OCI-LY3 (cell line): Measurements from ENCODE around the gene MEN1.

Experiments used
- H2AFZ ChIP-seq: fragments of 200-600, 300-600 bp; shearing (Covaris generic); 2 replicates; pipeline ENCODE4 v1.6.0; 2014; ENCODE audit warnings: antibody characterized with exemption, low read depth, low read length
- H3K27ac ChIP-seq: fragments of 200-600, 300-600 bp; sonication (generic); 2 replicates; pipeline ENCODE4 v1.5.1; 2014; ENCODE audit warnings: mild to moderate bottlenecking, low read length, moderate library complexity, mixed read lengths
- H3K27me3 ChIP-seq: fragments of 200-600, 300-600 bp; sonication (generic); 2 replicates; pipeline ENCODE4 v1.6.1; 2014; ENCODE audit warnings: low read depth, low read length, mixed read lengths
- H3K36me3 ChIP-seq: fragments of 200-600, 300-600 bp; sonication (generic); replicated peaks from 2 replicates; pipeline ENCODE3; 2014; ENCODE audit warnings: low read depth, low read length, mixed read lengths
- H3K4me1 ChIP-seq: fragments of 300-600, 200-600 bp; sonication (generic); 2 replicates; pipeline ENCODE4 v1.6.1; 2014; ENCODE audit warnings: low read length, mixed read lengths
- H3K4me2 ChIP-seq: fragments of 200-600, 300-600 bp; sonication (generic); 2 replicates; pipeline ENCODE4 v1.6.1; 2014; ENCODE audit warnings: low read length, mixed read lengths
- H3K4me3 ChIP-seq: fragments of 300-600, 200-600 bp; sonication (generic); 2 replicates; pipeline ENCODE4 v1.5.1; 2014; ENCODE audit warnings: antibody characterized with exemption, mild to moderate bottlenecking, low read length, moderate library complexity
- H3K79me2 ChIP-seq: fragments of 300-600, 200-600 bp; shearing (Covaris generic); 2 replicates; pipeline ENCODE4 v1.6.1; 2014; ENCODE audit warnings: mild to moderate bottlenecking, low read length, mixed read lengths
- H3K9ac ChIP-seq: fragments of 300-600, 200-600 bp; shearing (Covaris generic); 2 replicates; pipeline ENCODE4 v1.6.0; 2014; ENCODE audit warnings: mild to moderate bottlenecking, low read length, moderate library complexity
- H3K9me3 ChIP-seq: fragments of 200-600, 300-600 bp; shearing (Covaris generic); 2 replicates; pipeline ENCODE4 v1.6.1; 2014; ENCODE audit warnings: low read length, mixed read lengths; ENCODE audit not compliant: insufficient read depth
- H4K20me1 ChIP-seq: fragments of 200-600, 300-600 bp; sonication (generic); 2 replicates; pipeline ENCODE4 v1.6.1; 2016; ENCODE audit warnings: low read length, mixed read lengths; ENCODE audit not compliant: insufficient read depth
- CTCF ChIP-seq: fragments of 200-600, 300-600 bp; sonication (generic); IDR thresholded peaks from 2 replicates; pipeline ENCODE4 v1.5.1; 2014; ENCODE audit warnings: antibody characterized with exemption, low read length, low read depth
- EZH2phosphoT487 ChIP-seq: fragments of 200-600 bp; shearing (Covaris generic); IDR thresholded peaks from 2 replicates; pipeline ENCODE4 v1.6.1; 2018; ENCODE audit warnings: antibody characterized with exemption, mixed run types, low read depth

Gene MEN1

GRCh38 chr11:64759722-64760719, 50.3 kb downstream of the MEN1 start, which contains the start of gene PYGM:
Gene PYGM, minus strand, starts transcription at chr11:64759974. Its CDS starts 76 bp downstream, at chr11:64759898.
- H3K27me3 ChIP-seq, result no peaks in the 10 kb centered on the region
- H3K9me3 ChIP-seq, result no peaks in the 10 kb centered on the region
- no peak within 1 kb of the TSS for H3K4me2 ChIP-seq
- H3K27ac ChIP-seq, result no peak within 1 kb of the TSS; the same call in 1 of the 2 replicates
- H3K79me2 ChIP-seq, result peaks cover 4% of the 10 kb centered on the region; the same call in 1 of the 2 replicates
- TF ChIP-seq EZH2phosphoT487 (no peak), CTCF (no peak)
- H2AFZ ChIP-seq, result no peak within 1 kb of the TSS
- peaks cover 29% of the 10 kb centered on the region for H3K36me3 ChIP-seq
- no peak within 1 kb of the TSS for H3K4me3 ChIP-seq
- no peak within 1 kb of the TSS for H3K9ac ChIP-seq
- peaks cover 36% of the 10 kb centered on the region for H4K20me1 ChIP-seq
- H3K4me1 ChIP-seq, result no peaks in the 10 kb centered on the region

- H3K36me3 ChIP-seq, result peaks cover 21% of the 10 kb centered on the region
- no peaks in the 10 kb centered on the region for H3K27me3 ChIP-seq
- no peak overlapping the region for H3K9ac ChIP-seq
- no peak overlapping the region for H2AFZ ChIP-seq
- no peaks in the 10 kb centered on the region for H3K9me3 ChIP-seq
- peaks cover 28% of the 10 kb centered on the region for H4K20me1 ChIP-seq
- H3K27ac ChIP-seq, result no peak overlapping the region
- H3K4me2 ChIP-seq, result no peak overlapping the region
- TF ChIP-seq EZH2phosphoT487 (no peak), CTCF (no peak)
- H3K4me3 ChIP-seq, result no peak overlapping the region
- H3K4me1 ChIP-seq, result no peaks in the 10 kb centered on the region
- H3K79me2 ChIP-seq, result peaks cover under 1% of the 10 kb centered on the region; the same call in 1 of the 2 replicates
Observed at GRCh38 chr11:64759131-64759721, 51.1 kb downstream of the MEN1 start.

DNA sequence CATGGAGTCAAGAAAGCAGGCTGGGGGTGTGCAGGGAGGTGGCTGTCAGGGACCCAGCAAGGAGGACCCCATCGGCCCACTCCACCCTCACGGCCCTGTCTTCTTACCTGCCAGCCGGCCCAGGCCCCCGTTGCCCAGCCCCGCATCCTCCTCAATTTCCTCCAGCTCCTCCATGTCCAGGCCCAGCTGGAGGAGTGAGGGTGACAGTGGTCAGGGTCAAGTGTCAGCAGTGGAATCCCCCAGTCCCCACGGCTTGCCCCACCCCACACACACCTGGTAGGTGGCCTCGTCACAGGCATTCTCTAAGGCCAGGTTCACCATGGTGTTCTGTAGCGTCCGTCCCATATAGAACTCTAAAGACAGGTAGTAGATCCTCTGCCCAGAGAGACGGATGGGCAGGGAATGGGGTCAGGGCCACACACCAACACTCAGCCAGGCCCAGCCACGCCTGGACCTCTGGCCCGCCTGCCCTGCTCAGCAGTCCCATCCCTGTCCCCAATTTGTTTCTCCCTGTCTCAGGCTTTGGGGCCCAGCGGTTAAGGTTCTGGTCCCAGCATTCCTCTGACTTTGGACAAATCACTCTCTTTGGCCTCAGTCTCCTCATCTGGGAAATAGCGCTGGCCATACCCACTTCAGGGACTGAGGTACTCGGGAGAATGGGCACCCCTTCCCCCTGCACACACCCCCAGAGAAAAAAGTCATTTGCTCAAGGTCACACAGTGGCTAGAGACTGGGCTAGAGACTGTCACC, 51.8 kb downstream of the MEN1 start:
- no peaks in the 10 kb centered on the region for H3K79me2 ChIP-seq
- H3K9me3 ChIP-seq, result no peaks in the 10 kb centered on the region
- no peak overlapping the region for H3K9ac ChIP-seq
- H3K4me3 ChIP-seq, result no peak overlapping the region
- H3K36me3 ChIP-seq, result peaks cover 13% of the 10 kb centered on the region
- TF ChIP-seq EZH2phosphoT487, result no peak
- no peak for TF ChIP-seq CTCF
- peaks cover 21% of the 10 kb centered on the region for H4K20me1 ChIP-seq
- H3K27me3 ChIP-seq, result no peaks in the 10 kb centered on the region
- no peak overlapping the region for H3K27ac ChIP-seq
- no peak overlapping the region for H3K4me2 ChIP-seq
- H2AFZ ChIP-seq, result no peak overlapping the region
- no peaks in the 10 kb centered on the region for H3K4me1 ChIP-seq
